ENCODE results near the gene NTMT1.

DNA sequence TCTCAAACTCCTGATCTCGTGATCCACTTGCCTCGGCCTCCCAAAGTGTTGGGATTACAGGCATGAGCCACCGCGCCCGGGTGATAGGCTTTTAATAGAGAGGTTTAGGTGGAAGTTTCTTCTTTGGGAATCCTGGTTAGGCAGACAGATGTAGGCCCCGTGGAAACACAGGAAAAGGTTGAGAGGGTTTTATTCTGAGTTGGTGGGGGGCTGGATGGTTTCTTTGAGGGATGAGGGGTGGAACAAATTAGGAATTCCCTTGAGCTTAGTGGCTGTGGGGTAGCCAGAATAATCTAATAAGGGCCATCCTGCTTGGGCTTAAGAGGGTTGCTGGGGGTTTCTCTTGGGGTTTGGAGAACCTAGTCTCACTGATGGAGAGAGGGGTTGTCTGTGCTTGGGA, 35.5 kb upstream of the NTMT1 start:
- TF ChIP-seq ZNF274 (IDR thresholded peaks at IDR 0.05; ENCODE audit: low read depth, low read length) (no peak), YY1 (IDR thresholded peaks at IDR 0.05; ENCODE audit: insufficient read depth, insufficient read length) (no peak)
